Brain microvascular endothelial cell (primary cell): ENCODE measurements around the gene MTR.

Experiments used
- DNase-seq: peaks from one replicate; pipeline ENCODE4 v3.0.0-alpha.2; 2020
- H3K27ac ChIP-seq: fragments of 250-450 bp; sonication (Bioruptor Pico); 2 replicates; pipeline ENCODE4 v1.5.1; 2020; ENCODE audit warnings: mild to moderate bottlenecking, moderate library complexity
- H3K27me3 ChIP-seq: fragments of 250-450 bp; sonication (Bioruptor Pico); replicated peaks from 2 replicates; pipeline ENCODE4 v1.5.1; 2020; ENCODE audit warnings: mild to moderate bottlenecking
- H3K36me3 ChIP-seq: fragments of 250-450 bp; sonication (Bioruptor Pico); replicated peaks from 2 replicates; pipeline ENCODE4 v1.5.1; 2020; ENCODE audit warnings: mild to moderate bottlenecking
- H3K4me3 ChIP-seq: 2 replicates; pipeline ENCODE4 v1.5.1; 2011; ENCODE audit warnings: low read depth, mild to moderate bottlenecking, control low read depth, low read length, moderate library complexity
- in situ Hi-C: cut with HindIII; loops from 2 replicates; pipeline ENCODE4 v1.10.0; 2017; ENCODE audit warnings: low sequenced_read_pairs, low pct_ligation_motif_present
- TF ChIP-seq, protein P1 (sequence below): IDR thresholded peaks from 2 replicates; pipeline ENCODE4 v1.5.1; 2011; ENCODE audit warnings: low read depth, mild to moderate bottlenecking, moderate library complexity, low read length, control low read depth, inconsistent platforms; ENCODE audit errors: missing control alignments

The MTR gene

DNA sequence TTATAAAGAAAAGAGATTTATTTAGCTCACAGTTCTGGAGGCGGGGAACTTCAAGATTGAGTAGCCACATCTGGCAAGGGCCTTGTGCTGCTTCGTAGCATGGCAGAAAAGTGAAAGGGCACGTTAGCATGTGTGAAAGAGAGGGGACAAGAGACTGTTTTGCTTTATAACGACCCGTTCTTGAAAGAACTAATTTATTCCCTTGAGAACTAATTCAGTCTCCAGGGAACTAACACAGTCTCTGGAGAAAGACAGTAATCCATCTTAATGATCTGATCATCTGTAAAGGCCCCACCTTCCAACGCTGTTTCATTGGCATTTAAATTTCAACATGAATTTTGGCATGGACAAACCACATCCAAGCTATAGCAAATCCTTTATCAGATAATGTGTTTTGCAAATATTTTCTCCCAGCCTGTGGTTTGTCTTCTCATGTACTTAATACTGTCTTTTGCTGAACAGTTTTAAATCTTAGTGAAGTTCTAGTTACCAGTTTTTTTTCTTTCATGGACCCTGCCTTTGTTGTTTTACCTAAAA lies 26.1 kb downstream of the MTR start:
- Histone ChIP-seq H3K36me3 (peaks cover 2% of the 10 kb centered on the region), H3K4me3 (no peak overlapping the region), H3K27ac (no peak overlapping the region), H3K27me3 (no peaks in the 10 kb centered on the region)
- in situ Hi-C loops = no loop called here
- TF ChIP-seq, protein P1, sequence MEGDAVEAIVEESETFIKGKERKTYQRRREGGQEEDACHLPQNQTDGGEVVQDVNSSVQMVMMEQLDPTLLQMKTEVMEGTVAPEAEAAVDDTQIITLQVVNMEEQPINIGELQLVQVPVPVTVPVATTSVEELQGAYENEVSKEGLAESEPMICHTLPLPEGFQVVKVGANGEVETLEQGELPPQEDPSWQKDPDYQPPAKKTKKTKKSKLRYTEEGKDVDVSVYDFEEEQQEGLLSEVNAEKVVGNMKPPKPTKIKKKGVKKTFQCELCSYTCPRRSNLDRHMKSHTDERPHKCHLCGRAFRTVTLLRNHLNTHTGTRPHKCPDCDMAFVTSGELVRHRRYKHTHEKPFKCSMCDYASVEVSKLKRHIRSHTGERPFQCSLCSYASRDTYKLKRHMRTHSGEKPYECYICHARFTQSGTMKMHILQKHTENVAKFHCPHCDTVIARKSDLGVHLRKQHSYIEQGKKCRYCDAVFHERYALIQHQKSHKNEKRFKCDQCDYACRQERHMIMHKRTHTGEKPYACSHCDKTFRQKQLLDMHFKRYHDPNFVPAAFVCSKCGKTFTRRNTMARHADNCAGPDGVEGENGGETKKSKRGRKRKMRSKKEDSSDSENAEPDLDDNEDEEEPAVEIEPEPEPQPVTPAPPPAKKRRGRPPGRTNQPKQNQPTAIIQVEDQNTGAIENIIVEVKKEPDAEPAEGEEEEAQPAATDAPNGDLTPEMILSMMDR = no peak
- no peak for DNase-seq

DNA sequence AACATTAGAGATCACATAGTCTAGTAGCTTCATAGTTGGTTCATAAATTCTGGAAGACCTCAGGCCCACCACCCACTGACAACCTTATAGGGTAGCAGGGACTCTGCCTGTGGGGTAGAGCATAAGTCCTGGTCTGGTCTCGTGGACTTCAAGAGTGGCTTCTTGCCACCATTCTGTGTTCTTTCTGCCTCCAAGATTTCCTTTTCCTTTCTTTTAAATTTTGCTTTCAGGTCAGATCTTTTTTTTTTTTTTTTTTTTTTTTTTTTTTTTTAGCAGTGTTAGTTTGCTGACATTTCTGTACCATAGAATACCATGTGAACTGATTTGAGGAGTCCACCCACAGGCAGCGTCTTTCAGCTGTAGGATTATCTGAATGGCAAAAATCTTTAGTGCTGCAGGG lies 28.5 kb downstream of the MTR start:
- in situ Hi-C loops = no loop called here
- TF ChIP-seq, protein P1 = no peak
- H3K27me3 ChIP-seq = no peaks in the 10 kb centered on the region
- no peak overlapping the region for H3K4me3 ChIP-seq
- peaks cover 12% of the 10 kb centered on the region for H3K36me3 ChIP-seq
- no peak for DNase-seq
- no peak overlapping the region for H3K27ac ChIP-seq

DNA sequence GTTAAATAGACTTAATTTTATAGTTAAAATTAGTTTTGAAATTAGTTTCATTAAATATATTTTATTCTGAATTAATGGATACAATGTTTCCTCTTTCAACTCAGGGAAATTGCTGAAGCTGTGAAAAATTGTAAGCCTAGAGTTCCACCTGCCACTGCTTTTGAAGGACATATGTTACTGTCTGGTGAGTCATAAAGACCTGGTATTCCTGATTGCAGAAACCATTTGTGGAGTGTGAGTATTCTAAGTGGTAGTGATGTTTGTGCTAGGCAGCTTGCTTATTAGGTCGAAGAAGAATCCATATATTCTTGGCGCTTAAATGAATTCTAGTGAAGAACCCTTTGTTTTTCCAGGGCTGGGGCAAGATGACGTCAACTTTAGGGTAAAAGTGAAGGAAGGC lies 34.0 kb downstream of the MTR start:
- peaks cover 29% of the 10 kb centered on the region for H3K36me3 ChIP-seq
- in situ Hi-C loops = no loop called here
- H3K27ac ChIP-seq = no peak overlapping the region
- TF ChIP-seq, protein P1 = no peak
- H3K27me3 ChIP-seq = no peaks in the 10 kb centered on the region
- DNase-seq = no peak
- no peak overlapping the region for H3K4me3 ChIP-seq

DNA sequence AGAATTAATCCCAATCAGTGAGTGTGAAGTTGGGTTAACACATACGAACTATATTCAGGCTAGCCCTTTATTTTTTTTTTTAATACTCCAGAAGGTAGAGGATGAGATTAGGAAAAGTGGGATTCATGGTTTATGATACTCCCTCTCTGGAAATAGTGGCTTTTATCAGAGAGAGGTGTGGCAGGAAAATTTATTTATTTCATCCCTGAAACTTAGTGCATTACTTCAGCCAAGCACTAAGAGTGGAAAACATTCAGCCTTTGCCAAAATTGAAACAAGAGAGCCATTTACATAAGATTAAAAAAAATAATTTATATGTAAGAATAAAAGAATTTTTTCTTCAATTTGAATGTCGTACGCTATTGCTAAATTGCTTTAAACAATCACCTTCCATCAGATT lies 35.0 kb downstream of the MTR start:
- in situ Hi-C loops = no loop called here
- Histone ChIP-seq H3K36me3 (peaks cover 29% of the 10 kb centered on the region), H3K27me3 (no peaks in the 10 kb centered on the region), H3K4me3 (no peak overlapping the region), H3K27ac (no peak overlapping the region)
- TF ChIP-seq, protein P1 = no peak
- no peak for DNase-seq

DNA sequence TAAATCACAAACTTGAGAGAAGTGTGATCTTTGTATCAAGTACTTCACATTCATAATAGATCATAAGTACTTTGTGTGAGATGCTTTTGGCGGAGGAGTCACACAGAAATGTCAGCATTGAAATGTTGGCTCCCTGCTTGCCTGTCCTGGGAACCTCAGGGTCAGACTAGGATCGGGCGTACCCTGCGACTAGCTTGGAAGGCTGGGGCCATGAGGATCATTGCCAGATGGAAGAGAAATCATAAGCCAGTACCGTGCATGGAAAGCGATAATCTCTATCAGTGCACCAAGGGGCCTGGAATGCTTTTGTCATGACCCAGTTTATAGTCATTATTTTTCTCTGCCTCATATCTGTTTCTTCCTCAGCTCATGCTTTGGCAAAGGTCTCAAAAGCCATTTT lies 35.5 kb downstream of the MTR start:
- H3K36me3 ChIP-seq = peaks cover 30% of the 10 kb centered on the region

DNA sequence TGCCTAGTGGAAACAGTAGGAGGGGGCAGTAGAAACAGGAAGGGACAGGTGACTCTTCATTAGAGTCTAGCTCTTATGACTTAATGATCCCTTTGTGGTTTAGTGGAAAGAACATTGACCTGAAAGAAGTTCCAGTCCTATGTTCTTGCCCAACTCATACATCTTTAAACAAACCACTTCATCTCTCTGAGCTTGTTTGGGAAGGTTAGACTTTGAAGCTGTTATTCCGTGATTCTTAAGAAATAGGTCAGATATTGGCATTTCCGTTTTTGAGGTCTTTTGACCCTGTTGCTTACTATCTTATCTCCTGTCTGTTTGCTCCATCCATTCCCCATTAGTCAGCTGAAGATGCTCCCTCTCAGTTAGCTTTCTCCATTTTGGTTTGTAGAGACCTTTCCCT lies 38.5 kb downstream of the MTR start:
- Histone ChIP-seq H3K36me3 (peaks cover 29% of the 10 kb centered on the region), H3K27ac (no peak overlapping the region), H3K27me3 (no peaks in the 10 kb centered on the region), H3K4me3 (no peak overlapping the region)
- in situ Hi-C loops = no loop called here
- TF ChIP-seq, protein P1 = no peak
- DNase-seq = no peak

More for the DNA sequence above, 35.5 kb downstream of the MTR start:
- in situ Hi-C loops = no loop called here
- DNase-seq = no peak
- H3K27ac ChIP-seq = no peak overlapping the region
- no peak overlapping the region for H3K4me3 ChIP-seq
- TF ChIP-seq, protein P1 = no peak
- H3K27me3 ChIP-seq = no peaks in the 10 kb centered on the region
